DMS53 treated with DMSO at 0.1 percent for 48 hours (cell line): ENCODE data around the gene KDM5B.

Experiments
- DNase-seq: peaks from one replicate; lab custom pipeline; 2025; ENCODE audit not compliant: unreplicated experiment; lab: John Stamatoyannopoulos, UW

Gene KDM5B

DNA sequence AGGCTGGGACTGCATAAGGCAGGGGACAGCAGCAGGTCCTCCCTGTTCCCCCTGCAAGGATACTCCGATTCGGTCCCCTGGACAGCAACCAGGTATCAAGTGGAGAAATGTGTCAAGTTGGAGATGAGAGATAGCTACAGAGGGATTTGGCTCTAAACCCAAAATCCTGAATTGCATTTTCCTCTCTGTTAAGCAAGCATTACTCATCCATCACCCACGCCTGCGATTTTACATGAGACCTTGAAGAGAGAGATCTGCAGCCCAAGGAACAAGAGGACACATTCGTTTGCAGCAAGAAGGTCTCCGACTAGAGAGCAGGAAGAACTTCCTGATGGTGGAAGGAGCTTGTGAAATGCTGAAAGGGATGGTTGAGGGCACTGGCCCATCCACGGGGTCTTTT is 119.8 kb downstream of the KDM5B start:
- no peak for DNase-seq

DNA sequence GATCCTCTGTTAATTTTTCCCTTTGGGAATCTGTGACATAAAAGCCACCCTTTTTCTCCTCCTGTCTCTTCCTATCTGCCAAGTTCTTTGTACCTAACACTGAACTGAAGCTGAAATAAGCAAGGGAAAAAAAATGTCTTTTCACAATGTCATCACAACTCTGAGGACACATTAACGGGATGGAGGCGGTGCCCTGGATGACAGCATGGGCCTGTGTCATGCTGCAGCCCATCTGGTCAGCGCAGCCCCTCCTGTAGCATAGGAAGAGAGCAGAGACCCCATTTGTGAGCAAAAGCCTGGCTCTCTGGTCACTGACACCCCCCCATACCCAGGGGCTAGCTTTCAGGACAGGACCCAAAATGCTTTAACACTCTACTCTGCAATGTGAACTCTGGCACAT is 120.4 kb downstream of the KDM5B start:
- no peak for DNase-seq

DNA sequence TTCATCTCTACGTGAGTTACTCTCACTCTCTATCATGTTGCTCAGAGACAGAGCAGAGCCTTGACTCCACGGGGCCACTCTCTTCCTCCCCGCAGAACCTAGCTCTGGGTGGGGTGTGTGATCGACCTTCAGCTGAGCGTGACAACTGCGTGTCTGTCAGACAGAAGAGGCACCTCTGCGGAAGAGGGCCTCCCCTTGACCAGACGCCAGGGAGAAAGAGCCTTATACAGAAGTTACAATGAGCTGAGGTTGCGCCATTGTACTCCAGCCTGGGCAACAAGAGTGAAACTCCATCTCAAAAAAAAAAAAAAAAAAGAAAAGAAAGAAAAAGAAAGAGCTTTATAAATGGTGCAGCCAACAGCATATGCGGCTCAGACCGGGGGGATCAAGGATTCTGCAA is 120.9 kb downstream of the KDM5B start:
- DNase-seq, result no peak

DNA sequence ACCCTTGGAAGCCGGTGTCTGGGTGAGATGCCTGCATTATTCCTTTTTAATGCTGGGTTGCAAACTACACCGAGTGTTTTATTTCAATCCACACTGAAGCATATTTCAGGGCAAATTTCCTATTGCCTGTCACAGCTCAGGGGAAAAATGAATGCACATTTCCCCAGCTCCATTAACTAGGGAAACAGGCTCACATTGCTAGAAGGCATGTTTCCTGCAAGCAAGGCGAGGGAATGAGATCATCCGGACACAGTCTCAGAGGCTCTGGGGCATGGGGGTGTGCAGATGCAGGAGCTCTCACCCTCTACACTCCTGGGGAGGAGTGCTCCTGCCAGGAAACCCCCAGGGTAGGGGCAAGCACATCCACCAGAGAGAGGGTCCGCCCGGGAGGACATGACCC is 122.6 kb downstream of the KDM5B start:
- peak; percentile 61 for DNase-seq

DNA sequence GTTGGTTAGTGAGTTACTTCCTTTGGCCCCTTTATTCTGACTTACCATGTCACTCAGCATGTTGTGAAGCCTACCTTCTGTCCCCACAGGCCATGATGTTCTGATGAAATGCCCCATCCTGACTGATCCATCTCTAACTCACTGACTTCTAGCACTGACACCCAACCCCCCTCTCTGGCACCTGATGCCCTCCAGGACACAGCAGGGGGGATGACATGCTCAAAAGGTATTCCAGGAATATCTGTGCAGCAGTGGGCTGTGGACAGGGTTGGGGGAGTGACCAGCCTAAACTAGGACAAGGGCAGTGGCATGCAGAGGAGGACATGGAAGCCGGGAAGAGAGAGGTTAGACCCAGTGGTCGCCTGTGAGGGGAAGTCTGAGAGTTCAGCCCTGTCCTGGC is 123.5 kb downstream of the KDM5B start:
- peak; percentile 80 for DNase-seq

DNA sequence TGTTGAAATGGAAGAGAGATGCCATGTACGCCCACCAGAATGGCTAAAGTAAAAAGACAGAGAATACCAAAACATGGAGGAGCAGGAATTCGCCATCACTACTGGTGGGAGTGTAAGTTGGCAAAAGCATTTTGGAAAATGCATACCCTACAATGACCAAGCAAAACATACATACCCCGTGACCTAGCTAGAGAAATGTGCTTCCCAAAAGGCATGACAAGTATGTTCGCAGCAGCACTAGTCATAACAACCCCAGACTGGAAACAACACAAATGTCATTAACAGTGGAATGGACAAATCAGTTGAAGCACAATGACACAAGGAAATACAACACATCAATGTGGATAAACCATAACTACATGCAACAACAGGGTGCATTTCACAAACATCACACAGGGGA is 125.2 kb downstream of the KDM5B start:
- DNase-seq, result no peak

DNA sequence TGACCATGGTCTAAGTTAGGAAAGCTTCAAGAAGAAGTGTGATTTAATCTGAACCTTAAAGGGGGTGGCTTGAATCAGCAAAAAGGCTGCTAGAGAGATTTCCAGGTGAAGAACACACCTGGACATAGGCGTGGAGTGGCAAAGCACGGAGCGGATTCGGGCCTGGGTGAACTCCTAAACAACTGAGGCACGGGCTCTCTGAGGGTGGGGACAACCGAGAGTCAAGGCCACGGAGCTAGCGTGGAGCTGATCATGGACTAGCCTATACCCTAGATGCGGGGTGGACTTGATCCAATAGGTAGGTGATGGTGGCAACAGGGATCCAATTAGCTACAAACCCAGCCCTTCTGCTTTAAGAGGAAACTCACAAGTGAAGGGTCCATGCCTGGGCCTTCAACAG is 125.7 kb downstream of the KDM5B start:
- DNase-seq, result no peak

DNA sequence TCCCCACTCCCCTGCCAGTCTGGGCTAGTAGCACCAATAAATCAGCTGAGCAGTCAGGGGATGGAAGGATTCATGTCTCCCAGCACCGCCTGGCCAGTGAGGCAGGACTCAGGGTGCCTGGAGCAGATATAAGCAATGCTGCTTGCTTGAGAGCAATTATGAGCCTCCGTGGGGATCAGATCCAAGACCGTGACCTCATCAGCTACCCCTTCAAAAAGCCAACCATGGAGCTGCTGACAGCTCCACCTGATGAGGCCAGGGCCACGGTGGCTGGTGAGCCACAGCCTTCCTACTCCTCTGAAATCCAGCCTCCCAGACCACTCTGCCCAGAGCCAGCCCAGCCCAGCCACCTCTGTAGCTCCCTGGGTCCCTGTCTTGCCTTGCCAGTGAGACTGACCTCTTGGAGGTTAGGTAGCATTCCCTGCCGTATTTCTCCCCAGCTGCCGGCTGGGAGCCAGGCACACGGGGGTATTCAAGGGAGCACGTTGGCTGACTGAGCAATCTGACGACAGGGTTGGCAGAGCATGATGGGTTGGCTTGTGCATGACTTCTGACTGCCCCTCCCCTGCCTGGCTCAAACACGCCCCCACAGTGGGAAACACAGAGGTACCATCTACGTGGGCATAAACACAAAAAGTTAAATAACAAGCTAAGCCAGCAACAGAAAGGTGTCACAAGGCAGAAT is 126.3 kb downstream of the KDM5B start:
- DNase-seq, result no peak

DNA sequence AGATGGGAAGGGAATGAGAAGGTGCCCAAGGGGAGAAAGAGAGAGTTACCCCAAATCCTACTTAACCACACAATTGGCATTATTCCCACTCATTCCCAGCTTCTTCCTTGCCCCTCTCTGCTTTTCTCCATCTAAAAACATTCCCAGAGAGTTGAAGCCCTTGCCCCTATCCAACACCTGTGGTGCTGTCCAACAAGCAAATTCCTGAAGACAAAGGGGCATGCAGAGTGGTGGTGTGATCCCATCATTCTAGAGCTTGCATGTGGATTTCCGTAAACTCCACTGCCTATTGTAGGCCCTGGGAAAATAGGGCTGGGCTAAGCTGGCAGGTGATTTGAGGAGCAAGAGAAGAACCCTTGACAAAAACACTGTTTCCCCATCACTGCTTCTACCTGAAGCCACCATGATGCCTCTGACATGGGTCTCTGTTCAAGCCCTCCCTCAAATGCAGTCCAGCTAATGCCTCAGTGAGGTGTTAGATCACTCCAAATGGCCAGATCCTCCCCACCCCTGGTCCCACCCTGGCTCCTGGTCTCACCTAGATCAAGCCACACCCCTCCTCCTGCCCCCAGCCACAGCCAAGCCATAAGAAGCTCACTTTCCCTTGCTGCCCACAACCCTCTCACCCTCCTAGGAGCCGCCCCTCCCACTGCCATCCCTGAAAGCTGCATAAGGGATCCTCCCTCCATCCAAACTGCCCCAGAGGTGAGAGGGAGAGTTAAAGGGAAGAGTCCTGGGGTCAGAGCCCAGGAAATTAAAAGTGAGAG is 127.5 kb downstream of the KDM5B start:
- no peak for DNase-seq

DNA sequence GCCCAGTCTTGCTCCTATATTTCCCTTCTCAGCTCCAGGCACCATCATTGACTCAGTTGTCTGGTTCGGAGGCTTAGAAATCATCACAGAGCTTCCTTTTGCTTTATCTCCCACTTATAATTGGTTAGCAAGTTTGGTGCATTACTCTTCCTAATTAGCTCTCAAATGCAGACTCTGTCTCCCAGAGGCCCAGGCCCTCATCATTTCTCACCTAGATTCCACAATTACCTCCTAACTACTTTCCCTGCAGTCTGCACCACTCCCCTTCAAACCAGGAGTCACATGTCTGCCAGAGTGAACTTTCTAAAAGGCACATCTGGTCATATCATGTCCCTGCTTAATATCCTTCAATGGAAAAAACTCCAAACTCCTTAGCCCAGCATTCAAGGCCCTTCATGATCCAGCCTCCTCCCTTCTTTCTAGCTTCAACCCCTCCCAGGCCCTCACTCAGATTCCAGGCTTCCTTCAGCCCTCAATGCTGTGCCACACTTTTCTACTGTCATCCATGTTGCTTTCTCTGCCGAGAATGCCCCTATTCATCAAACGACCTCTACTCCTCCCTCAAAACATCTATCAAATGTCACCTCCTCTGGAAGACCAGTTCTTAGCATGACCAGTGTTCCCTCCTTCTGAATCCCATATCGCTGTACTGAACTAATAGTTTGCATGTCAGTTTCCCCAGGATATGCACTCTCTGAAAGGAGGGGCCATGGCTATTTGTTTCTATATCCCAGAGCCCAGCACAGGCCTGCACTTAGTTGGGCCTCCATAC is 128.6 kb downstream of the KDM5B start:
- DNase-seq, result no peak

DNA sequence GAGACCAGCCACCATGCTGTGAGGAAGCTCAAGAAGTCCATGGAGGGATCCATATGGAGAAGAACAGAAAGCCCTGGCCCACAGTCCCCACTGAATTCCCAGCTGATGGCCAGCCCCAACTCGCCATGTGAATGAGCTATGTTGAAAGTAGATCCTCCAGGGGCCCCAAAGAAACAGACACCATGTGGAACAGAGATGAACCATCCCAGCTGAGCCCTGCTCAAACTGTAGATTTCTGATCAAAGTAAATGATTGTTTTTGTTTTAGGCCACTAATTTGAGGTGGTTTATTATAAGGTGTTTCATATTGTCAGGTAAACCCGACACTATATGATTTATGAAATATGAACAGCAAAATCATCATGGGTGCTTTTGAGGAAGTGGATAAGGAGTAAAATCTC is 130.8 kb downstream of the KDM5B start:
- no peak for DNase-seq
